B cell (primary cell): ENCODE data around the gene MET. TPM values are rescaled to one million over a fixed set of nuclear protein-coding genes. Genes with fewer than 3 reads are reported as not detected.

ENCODE experiments used
- ATAC-seq: fragments of 200-7000 bp; cut with Tn5 transposase; one replicate; pipeline ENCODE4 v1.10.0; 2021; ENCODE audit warnings: low read depth, mild to moderate bottlenecking, moderate number of reproducible peaks, moderate library complexity
- CTCF ChIA-PET: fragments of 350-600 bp; sonication (Branson Sonifier 250); formaldehyde crosslinking; loops from one replicate; lab custom pipeline; 2021; ENCODE audit warnings: antibody characterized with exemption, inconsistent platforms; lab: Charles Lee
- POLR2A ChIA-PET: fragments of 350-600 bp; sonication (Branson Sonifier 250); formaldehyde crosslinking; loops from one replicate; lab custom pipeline; 2021; ENCODE audit warnings: antibody characterized with exemption; lab: Charles Lee
- DNase-seq: peaks from one replicate; pipeline ENCODE4 v3.0.0; 2013
- H2AFZ ChIP-seq: 2 replicates; pipeline ENCODE4 v1.6.1; 2012; ENCODE audit warnings: mild to moderate bottlenecking, low read depth, low read length; ENCODE audit not compliant: insufficient read depth, poor library complexity, severe bottlenecking
- H3K27ac ChIP-seq, 2 donors: 1 replicate in 1 of 2; 2 replicates in 1 of 2; pipeline ENCODE4 v1.5.1; 2012 to 2013; ENCODE audit warnings: low read length in 2 of 2, mild to moderate bottlenecking in 2 of 2, moderate library complexity in 1 of 2
- H3K27me3 ChIP-seq, 4 experiments: fragments of 200-600 bp in 1 of 4; sonication (generic) in 1 of 4; replicated peaks in 1 of 4; 1 replicate in 2 of 4; 2 replicates in 2 of 4; pipeline versions ENCODE4 v1.6.1 to v1.7.0; 2013 to 2016; ENCODE audit warnings: low read length in 3 of 4, mild to moderate bottlenecking in 2 of 4, mixed read lengths in 1 of 4, moderate library complexity in 1 of 4; ENCODE audit not compliant: insufficient read depth in 4 of 4, control insufficient read depth in 3 of 4; ENCODE audit errors: control extremely low read depth in 1 of 4
- H3K36me3 ChIP-seq, 2 experiments: replicated peaks in 1 of 2; 1 replicate in 1 of 2; 2 replicates in 1 of 2; pipeline versions ENCODE4 v1.6.1 to v1.7.1; 2013; ENCODE audit warnings: low read length in 1 of 2; ENCODE audit not compliant: insufficient read depth in 2 of 2, control insufficient read depth in 1 of 2; ENCODE audit errors: control extremely low read depth in 1 of 2, extremely low read depth in 1 of 2
- H3K4me1 ChIP-seq, 2 donors: fragments of 200-600 bp in 1 of 2; sonication (generic) in 1 of 2; 1 replicate in 1 of 2; 2 replicates in 1 of 2; pipeline versions ENCODE4 v1.5.1 to v1.6.1; 2013 to 2017; ENCODE audit warnings: low read length in 2 of 2; ENCODE audit not compliant: control insufficient read depth in 2 of 2, insufficient read depth in 2 of 2
- H3K4me2 ChIP-seq: replicated peaks from 2 replicates; pipeline ENCODE3; 2012; ENCODE audit warnings: mild to moderate bottlenecking, low read depth, low read length; ENCODE audit not compliant: poor library complexity, severe bottlenecking
- H3K4me3 ChIP-seq, 5 experiments: fragments of 200-600 bp in 1 of 5; sonication (generic) in 1 of 5; 1 replicate in 3 of 5; 2 replicates in 2 of 5; pipeline versions ENCODE4 v1.5.1 to v1.7.0; 2011 to 2016; ENCODE audit warnings: low read length in 4 of 5, mild to moderate bottlenecking in 4 of 5, low read depth in 2 of 5, control low read depth in 1 of 5, moderate library complexity in 1 of 5; ENCODE audit not compliant: insufficient read depth in 1 of 5; ENCODE audit errors: control extremely low read depth in 1 of 5, extremely low read depth in 1 of 5
- H3K79me2 ChIP-seq: fragments of 200-600 bp; sonication (generic); one replicate; pipeline ENCODE4 v1.6.0; 2016; ENCODE audit warnings: low read length; ENCODE audit not compliant: control insufficient read depth, insufficient read depth
- H3K9ac ChIP-seq: fragments of 200-600 bp; sonication (generic); 2 replicates; pipeline ENCODE4 v1.6.1; 2017; ENCODE audit warnings: mild to moderate bottlenecking, low read length, moderate library complexity
- H3K9me3 ChIP-seq, 3 donors: one replicate each; pipeline versions ENCODE4 v1.6.1 to v1.7.1; 2013; ENCODE audit warnings: low read length in 2 of 3; ENCODE audit not compliant: control insufficient read depth in 2 of 3, insufficient read depth in 1 of 3; ENCODE audit errors: control extremely low read depth in 1 of 3
- H4K20me1 ChIP-seq: 2 replicates; pipeline ENCODE4 v1.6.0; 2012; ENCODE audit warnings: mild to moderate bottlenecking, low read length; ENCODE audit not compliant: insufficient read depth, control insufficient read depth, poor library complexity, severe bottlenecking
- H3K27ac Mint-ChIP-seq: one replicate; pipeline ENCODE4 v1.8.0; 2021; ENCODE audit warnings: mixed read lengths
- H3K27me3 Mint-ChIP-seq: one replicate; pipeline ENCODE4 v1.8.0; 2021; ENCODE audit warnings: mixed read lengths
- H3K4me1 Mint-ChIP-seq: one replicate; pipeline ENCODE4 v1.8.0; 2021; ENCODE audit warnings: mixed read lengths
- H3K4me3 Mint-ChIP-seq: one replicate; pipeline ENCODE4 v1.8.0; 2021; ENCODE audit warnings: mixed read lengths
- H3K9me3 Mint-ChIP-seq: one replicate; pipeline ENCODE4 v1.8.0; 2022; ENCODE audit warnings: mixed read lengths; ENCODE audit not compliant: insufficient read depth
- EZH2 ChIP-seq: IDR thresholded peaks from 2 replicates; pipeline ENCODE4 v1.6.1; 2012; ENCODE audit warnings: borderline replicate concordance, low read depth, mild to moderate bottlenecking, moderate library complexity, low read length; ENCODE audit not compliant: insufficient read depth, poor library complexity, severe bottlenecking
- WGBS: methylation state at CpG from one replicate; pipeline ENCODE4 v1.1.5; 2013; ENCODE audit warnings: missing lambda C conversion rate; ENCODE audit not compliant: insufficient coverage; 5-methylcytosine and 5-hydroxymethylcytosine counted together
- intact Hi-C: fragments of 100-400 bp; cut with micrococcal nuclease; formaldehyde crosslinking; loops from one replicate; pipeline ENCODE4 v1.10.0; 2022
- polyA plus RNA-seq: library from polyadenylated mRNA; depleted of rRNA; stranded (reverse); fragments of >200 nt; gene quantifications from 2 replicates; pipeline ENCODE4 v1.2.3, GENCODE V29; 2012
- total RNA-seq, 2 donors: library from RNA; stranded (reverse); fragments of 120-200 nt in 1 of 2; gene quantifications; 1 replicate in 1 of 2; 2 replicates in 1 of 2; pipeline versions ENCODE4 v1.2.3 to v1.2.4, GENCODE V29; 2013 to 2022
- TF ChIP-seq, protein P1 (sequence below): fragments of 200-600 bp; IDR thresholded peaks from one replicate; pipeline ENCODE4 v1.8.0; 2022; ENCODE audit warnings: antibody characterized with exemption, mild to moderate bottlenecking

The MET gene
- total and polyA plus RNA-seq, 2 donors (not counting 1 experiment from before 2014, with no cell fraction given) = 0.03 to 0.59 TPM

DNA sequence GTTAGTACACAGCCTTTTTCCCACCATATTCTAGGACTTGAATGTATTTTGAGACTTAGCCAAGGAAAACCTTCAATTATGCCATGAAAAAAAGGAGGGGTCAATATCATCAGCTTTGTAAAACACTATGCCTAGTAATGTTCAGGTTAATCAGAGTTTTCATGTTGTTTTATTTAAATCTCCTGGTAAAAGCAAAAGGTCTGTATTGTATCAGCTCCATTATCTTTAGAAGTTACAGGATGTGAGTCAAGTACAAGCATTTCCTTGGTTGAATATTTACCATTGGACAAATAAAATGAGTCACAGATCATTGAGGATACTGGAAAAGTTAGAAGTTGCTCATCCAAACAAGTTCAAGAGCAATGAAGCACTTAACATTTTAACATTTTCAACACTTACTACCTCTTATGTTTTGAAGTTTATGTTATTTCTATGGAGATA, 100.4 kb downstream of the MET start:
- Histone ChIP-seq H3K4me2 (no peak overlapping the region), H2AFZ (no peak overlapping the region)
- H3K27ac Mint-ChIP-seq = no peak overlapping the region

GRCh38 chr7:116772926-116773749, 101.1 kb downstream of the MET start:
- ChIA-PET POLR2A (no interaction called here), CTCF (no interaction called here)
- Histone ChIP-seq H3K4me1 (no peaks in the 10 kb centered on the region), H3K4me2 (no peak overlapping the region), H3K9ac (no peak overlapping the region), H4K20me1 (no peaks in the 10 kb centered on the region), H3K4me3 (no peak overlapping the region), H3K79me2 (no peaks in the 10 kb centered on the region), H3K36me3 (no peaks in the 10 kb centered on the region), H3K9me3 (no peaks in the 10 kb centered on the region), H3K27ac (no peak overlapping the region), H3K27me3 (peaks cover 0 to 8% (median 1%) of the 10 kb centered on the region in 4 experiments), H2AFZ (no peak overlapping the region)
- peaks cover 6% of the 10 kb centered on the region for H3K27me3 Mint-ChIP-seq
- H3K4me1 Mint-ChIP-seq = no peaks in the 10 kb centered on the region
- intact Hi-C loops = no loop called here
- 100% methylated on average over 1 of the region's 2 CpGs for WGBS
- H3K27ac Mint-ChIP-seq = no peak overlapping the region
- ATAC-seq = no peak
- H3K9me3 Mint-ChIP-seq = no peaks in the 10 kb centered on the region
- DNase-seq = no peak
- no peak overlapping the region for H3K4me3 Mint-ChIP-seq
- TF ChIP-seq, protein P1, sequence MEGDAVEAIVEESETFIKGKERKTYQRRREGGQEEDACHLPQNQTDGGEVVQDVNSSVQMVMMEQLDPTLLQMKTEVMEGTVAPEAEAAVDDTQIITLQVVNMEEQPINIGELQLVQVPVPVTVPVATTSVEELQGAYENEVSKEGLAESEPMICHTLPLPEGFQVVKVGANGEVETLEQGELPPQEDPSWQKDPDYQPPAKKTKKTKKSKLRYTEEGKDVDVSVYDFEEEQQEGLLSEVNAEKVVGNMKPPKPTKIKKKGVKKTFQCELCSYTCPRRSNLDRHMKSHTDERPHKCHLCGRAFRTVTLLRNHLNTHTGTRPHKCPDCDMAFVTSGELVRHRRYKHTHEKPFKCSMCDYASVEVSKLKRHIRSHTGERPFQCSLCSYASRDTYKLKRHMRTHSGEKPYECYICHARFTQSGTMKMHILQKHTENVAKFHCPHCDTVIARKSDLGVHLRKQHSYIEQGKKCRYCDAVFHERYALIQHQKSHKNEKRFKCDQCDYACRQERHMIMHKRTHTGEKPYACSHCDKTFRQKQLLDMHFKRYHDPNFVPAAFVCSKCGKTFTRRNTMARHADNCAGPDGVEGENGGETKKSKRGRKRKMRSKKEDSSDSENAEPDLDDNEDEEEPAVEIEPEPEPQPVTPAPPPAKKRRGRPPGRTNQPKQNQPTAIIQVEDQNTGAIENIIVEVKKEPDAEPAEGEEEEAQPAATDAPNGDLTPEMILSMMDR = no peak
- TF ChIP-seq EZH2 = no peak

More for the DNA sequence above, 100.4 kb downstream of the MET start:
- no peaks in the 10 kb centered on the region for H3K79me2 ChIP-seq
- no peak overlapping the region for H3K4me3 ChIP-seq
- no peak for TF ChIP-seq EZH2
- DNase-seq (no peak), ATAC-seq (no peak)
- H3K27me3 ChIP-seq = peaks cover 0 to 8% (median 1%) of the 10 kb centered on the region in 4 experiments
- ChIA-PET POLR2A (no interaction called here), CTCF (no interaction called here)
- H3K27me3 Mint-ChIP-seq = peaks cover 8% of the 10 kb centered on the region
- H3K9me3 ChIP-seq = no peaks in the 10 kb centered on the region
- no peaks in the 10 kb centered on the region for H4K20me1 ChIP-seq
- H3K36me3 ChIP-seq = no peaks in the 10 kb centered on the region
- no peak overlapping the region for H3K9ac ChIP-seq
- no peaks in the 10 kb centered on the region for H3K4me1 Mint-ChIP-seq
- intact Hi-C loops = no loop called here
- no peak overlapping the region for H3K27ac ChIP-seq
- no peak overlapping the region for H3K4me3 Mint-ChIP-seq
- H3K4me1 ChIP-seq = no peaks in the 10 kb centered on the region
- H3K9me3 Mint-ChIP-seq = no peaks in the 10 kb centered on the region
